SU-DHL-6 (cell line): Measurements from ENCODE around the gene CHST13.

Source experiments
- CTCF ChIP-seq: fragments of 200-600 bp; sonication (generic); IDR thresholded peaks from one replicate; pipeline ENCODE4 v1.5.1; 2017; ENCODE audit warnings: antibody characterized with exemption, mild to moderate bottlenecking, low read length, moderate library complexity; ENCODE audit not compliant: insufficient read depth, poor library complexity, severe bottlenecking
- EZH2phosphoT487 ChIP-seq: fragments of 200-600 bp; sonication (generic), shearing (Covaris generic); conservative IDR thresholded peaks from 2 replicates; pipeline ENCODE4 v1.6.1; 2018; ENCODE audit warnings: mild to moderate bottlenecking, antibody characterized with exemption, low read length, moderate library complexity, mixed read lengths

DNA sequence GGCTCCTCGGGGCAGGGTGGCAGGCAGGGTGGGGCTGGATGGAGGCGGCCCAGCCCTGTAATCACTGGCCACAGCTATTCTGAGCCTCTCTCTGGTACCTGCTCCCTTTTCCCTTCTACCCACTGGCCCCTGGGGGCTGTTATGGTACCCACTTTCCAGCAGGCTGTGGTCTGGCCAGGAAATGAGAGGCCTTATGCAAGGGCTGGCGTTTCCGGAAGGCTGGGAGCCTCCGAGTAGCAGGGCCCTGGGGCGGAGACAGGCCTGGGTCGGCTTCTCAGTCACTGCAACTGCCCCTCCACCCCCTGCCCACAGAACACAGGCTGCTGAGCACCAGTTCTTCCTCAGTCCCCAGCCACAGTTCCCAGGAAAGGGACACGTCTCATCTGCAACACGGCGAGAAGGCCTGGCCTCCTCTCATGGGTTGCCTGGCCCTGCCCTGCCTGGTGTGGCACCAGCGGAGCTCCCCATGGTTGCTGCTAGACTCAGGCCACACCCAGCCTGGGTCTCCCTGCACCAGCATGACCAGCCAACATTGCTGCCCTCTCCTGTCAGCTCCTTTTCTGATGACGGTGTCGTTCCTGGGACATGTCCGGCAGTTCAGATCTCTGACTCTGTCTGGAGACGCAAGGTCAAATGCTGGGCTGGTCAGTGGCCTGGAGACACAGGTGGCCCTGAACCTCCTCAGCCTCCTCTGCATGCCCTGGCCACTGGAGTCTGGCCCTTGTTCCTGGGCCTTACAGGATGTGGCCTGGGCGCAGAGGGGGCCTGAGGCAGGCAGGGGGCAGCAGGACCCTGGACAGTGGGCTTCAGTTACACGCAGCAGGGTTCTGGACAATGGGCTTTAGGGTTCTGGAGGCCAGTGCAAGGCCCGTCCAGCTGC is 6.5 kb downstream of the CHST13 start:
- TF ChIP-seq CTCF, result no peak
- TF ChIP-seq EZH2phosphoT487, result no peak
